HepG2 (cell line): Measurements from ENCODE around the gene KLHL8. TPM values are rescaled to one million over a fixed set of nuclear protein-coding genes. Genes with fewer than 3 reads are reported as not detected.
A peak's percentile ranks its signal among the peaks of the same experiment; 100 is the strongest.

Experiments used
- ATAC-seq: fragments of 200-7000 bp; cut with Tn5 transposase; 3 replicates; pipeline ENCODE4 v1.9.1; 2020; ENCODE audit warnings: mild to moderate bottlenecking, moderate library complexity
- BruUV-seq: library from RNA; stranded (reverse); fragments of 400-500 nt; replicated peaks from 2 replicates; lab custom pipeline; 2021; lab: Mats Ljungman, UMichigan
- CTCF ChIA-PET: fragments of 300-600 bp; formaldehyde crosslinking; extraction: SDS; loops from one replicate; lab custom pipeline; 2021; ENCODE audit warnings: low total read pairs, inconsistent platforms, low intra/inter-chr PET ratio; lab: Yijun Ruan, JAX
- POLR2A ChIA-PET: fragments of 350-600 bp; sonication (Branson Sonifier 250); formaldehyde crosslinking; loops from one replicate; lab custom pipeline; 2020; ENCODE audit warnings: antibody characterized with exemption, inconsistent platforms; lab: Yijun Ruan, JAX
- DNase-seq: peaks from one replicate; pipeline ENCODE4 v3.0.0-alpha.2; 2015; ENCODE audit warnings: low spot score
- FAIRE-seq: peaks from 3 replicates; lab custom pipeline; 2011; peaks lifted over from hg19 to GRCh38; lab: Jason Lieb, UNC
- H2AFZ ChIP-seq: one replicate; pipeline ENCODE4 v1.6.1; 2011; ENCODE audit warnings: low read length, inconsistent platforms
- H3K27ac ChIP-seq: fragments of 300-600 bp; 3 replicates; pipeline ENCODE4 v1.8.0; 2011; ENCODE audit warnings: mixed run types, mild to moderate bottlenecking, mixed read lengths, low read length, inconsistent platforms; ENCODE audit not compliant: insufficient read depth; ENCODE audit errors: extremely low read length
- H3K27me3 ChIP-seq, 2 experiments: fragments of 200-600 bp in 1 of 2; 2 replicates in 1 of 2; 3 replicates in 1 of 2; pipeline versions ENCODE4 v1.6.0 to v1.8.0; 2011; ENCODE audit warnings: low read length in 2 of 2, mild to moderate bottlenecking in 2 of 2, moderate library complexity in 2 of 2, inconsistent platforms in 1 of 2; ENCODE audit not compliant: insufficient read depth in 2 of 2, control insufficient read depth in 1 of 2
- H3K36me3 ChIP-seq, 2 experiments: fragments of 200-600 bp in 1 of 2; replicated peaks in 1 of 2; 2 replicates in 1 of 2; 3 replicates in 1 of 2; pipeline versions ENCODE4 v1.5.1 to v1.8.0; 2011; ENCODE audit warnings: low read length in 2 of 2, inconsistent platforms in 1 of 2; ENCODE audit not compliant: insufficient read depth in 2 of 2, control insufficient read depth in 1 of 2
- H3K4me1 ChIP-seq: 2 replicates; pipeline ENCODE4 v1.5.1; 2012; ENCODE audit warnings: low read length, inconsistent platforms; ENCODE audit not compliant: insufficient read depth
- H3K4me2 ChIP-seq: 2 replicates; pipeline ENCODE4 v1.6.0; 2011; ENCODE audit warnings: low read depth, low read length, inconsistent platforms
- H3K4me3 ChIP-seq, 3 experiments: fragments of 200-600 bp in 1 of 3; sonication (generic), shearing (Covaris generic) in 1 of 3; replicated peaks in 1 of 3; 2 replicates each; pipeline ENCODE4 v1.5.1; 2011 to 2016; ENCODE audit warnings: low read length in 3 of 3, inconsistent platforms in 2 of 3, low read depth in 2 of 3, mild to moderate bottlenecking in 2 of 3, control low read depth in 1 of 3, mixed read lengths in 1 of 3; ENCODE audit not compliant: insufficient read depth in 1 of 3
- H3K79me2 ChIP-seq: one replicate; pipeline ENCODE4 v1.6.1; 2011; ENCODE audit warnings: low read length, inconsistent platforms; ENCODE audit not compliant: insufficient read depth
- H3K9ac ChIP-seq: 2 replicates; pipeline ENCODE4 v1.6.0; 2011; ENCODE audit warnings: mild to moderate bottlenecking, low read depth, low read length, inconsistent platforms; ENCODE audit not compliant: insufficient read depth
- H3K9me3 ChIP-seq: 2 replicates; pipeline ENCODE4 v1.5.1; 2012; ENCODE audit warnings: mild to moderate bottlenecking, low read length
- H4K20me1 ChIP-seq: 2 replicates; pipeline ENCODE4 v1.6.0; 2011; ENCODE audit warnings: inconsistent platforms, mild to moderate bottlenecking, low read length, moderate library complexity; ENCODE audit not compliant: insufficient read depth
- DRAP1 ChIP-seq: IDR thresholded peaks from 2 replicates; pipeline ENCODE4 v1.6.1; 2016; ENCODE audit warnings: missing genetic modification reagents, missing compliant biosample characterization
- KDM1A ChIP-seq: IDR thresholded peaks from 2 replicates; pipeline ENCODE4 v1.6.1; 2016; ENCODE audit warnings: missing compliant biosample characterization
- KLF6 ChIP-seq: IDR thresholded peaks from 2 replicates; pipeline ENCODE4 v1.8.0; 2016; ENCODE audit warnings: missing biosample characterization, missing genetic modification reagents
- MXI1 ChIP-seq: IDR thresholded peaks from 3 replicates; pipeline ENCODE4 v1.6.1; 2012; ENCODE audit warnings: low read depth, low read length, inconsistent platforms, borderline replicate concordance
- NR2F6 ChIP-seq, 2 experiments: IDR thresholded peaks; 2 replicates each; pipeline ENCODE4 v1.6.1; 2016; ENCODE audit warnings: antibody characterized with exemption in 1 of 2, mild to moderate bottlenecking in 1 of 2
- PRMT3 ChIP-seq: sonication (generic); formaldehyde crosslinking; IDR thresholded peaks from 2 replicates; pipeline ENCODE4 v1.8.1; 2022; ENCODE audit warnings: low read depth, mild to moderate bottlenecking, moderate library complexity, missing genetic modification reagents, borderline replicate concordance
- RARA ChIP-seq: IDR thresholded peaks from 2 replicates; pipeline ENCODE4 v1.6.1; 2016; ENCODE audit warnings: missing genetic modification reagents, missing compliant biosample characterization
- SP5 ChIP-seq: IDR thresholded peaks from 2 replicates; pipeline ENCODE4 v1.6.1; 2016; ENCODE audit warnings: low read depth, borderline replicate concordance
- TSC22D2 ChIP-seq: sonication (generic); formaldehyde crosslinking; IDR thresholded peaks from 2 replicates; pipeline ENCODE4 v1.5.1; 2020; ENCODE audit warnings: missing genetic modification reagents, mild to moderate bottlenecking, borderline replicate concordance
- ZBTB20 ChIP-seq: sonication (generic); formaldehyde crosslinking; IDR thresholded peaks from 2 replicates; pipeline ENCODE4 v1.8.1; 2023; ENCODE audit warnings: missing genetic modification reagents, low read depth, mild to moderate bottlenecking, borderline replicate concordance
- ZBTB42 ChIP-seq: sonication (generic); formaldehyde crosslinking; IDR thresholded peaks from 2 replicates; pipeline ENCODE4 v1.5.0; 2020; ENCODE audit warnings: mild to moderate bottlenecking, missing genetic modification reagents
- ZMYM4 ChIP-seq: sonication (generic); formaldehyde crosslinking; IDR thresholded peaks from 2 replicates; pipeline ENCODE4 v1.8.1; 2023; ENCODE audit warnings: mild to moderate bottlenecking, missing genetic modification reagents
- ZNF282 ChIP-seq: fragments of 450-650 bp; IDR thresholded peaks from 2 replicates; pipeline ENCODE4 v1.6.1; 2018; ENCODE audit not compliant: partially characterized antibody
- ZNF331 ChIP-seq: sonication (generic); formaldehyde crosslinking; IDR thresholded peaks from 2 replicates; pipeline ENCODE4 v1.4.0; 2020; ENCODE audit warnings: missing genetic modification reagents
- ZNF589 ChIP-seq: sonication (generic); formaldehyde crosslinking; conservative IDR thresholded peaks from 2 replicates; pipeline ENCODE4 v1.8.0; 2022; ENCODE audit warnings: mild to moderate bottlenecking, moderate library complexity, missing genetic modification reagents
- ZNF879 ChIP-seq: sonication (generic); formaldehyde crosslinking; IDR thresholded peaks from 2 replicates; pipeline ENCODE4 v1.8.1; 2023; ENCODE audit warnings: missing genetic modification reagents
- WGBS: methylation state at CpG from one replicate; pipeline ENCODE4 v1.1.6; 2017; ENCODE audit warnings: low lambda C conversion rate; 5-methylcytosine and 5-hydroxymethylcytosine counted together
- in situ Hi-C: cut with HindIII; loops from 2 replicates; pipeline ENCODE4 v1.10.0; 2017; ENCODE audit warnings: low pct_unique_long_range_greater_than_20kb; ENCODE audit not compliant: extremely low pct_ligation_motif_present
- intact Hi-C: fragments of 100-400 bp; cut with micrococcal nuclease; formaldehyde crosslinking; loops from one replicate; pipeline ENCODE4 v1.10.0; 2022; ENCODE audit not compliant: unreplicated experiment
- polyA plus RNA-seq, 8 experiments: library from polyadenylated mRNA; depleted of rRNA in 3 of 8; stranded (reverse) in 7 of 8; unstranded in 1 of 8; fragments of >200 nt; fragmentation: Illumina TruSeq in 4 of 8; extraction: Trizol in 4 of 8; gene quantifications; 2 replicates each; pipeline versions ENCODE4 v1.2.1 to v1.2.3, GENCODE V29; 2011 to 2016; ENCODE audit warnings: low read depth in 4 of 8, missing spikeins in 1 of 8, mixed read lengths in 1 of 8; ENCODE audit not compliant: insufficient read depth in 1 of 8
- total RNA-seq, 5 experiments: library from RNA; depleted of rRNA; stranded (reverse); fragments of >200 nt; fragmentation: Illumina TruSeq; extraction: Trizol; gene quantifications; 2 replicates each; pipeline ENCODE4 v1.2.3, GENCODE V29; 2016; ENCODE audit warnings: low read depth in 1 of 5
- TF ChIP-seq, protein P1 (sequence below): sonication (generic); formaldehyde crosslinking; IDR thresholded peaks from 2 replicates; pipeline ENCODE4 v1.8.0; 2022; ENCODE audit warnings: mild to moderate bottlenecking, missing genetic modification reagents, moderate library complexity
- TF ChIP-seq, protein P2 (sequence below): sonication (generic); formaldehyde crosslinking; IDR thresholded peaks from 2 replicates; pipeline ENCODE4 v1.5.1; 2020; ENCODE audit warnings: mild to moderate bottlenecking, missing genetic modification reagents, moderate library complexity

The KLHL8 gene
- total and polyA plus RNA-seq, 2 of the 13 experiments (the other 11 are each of a cell fraction or from before 2014, with no cell fraction given) = 2.8 to 11.7 TPM

DNA sequence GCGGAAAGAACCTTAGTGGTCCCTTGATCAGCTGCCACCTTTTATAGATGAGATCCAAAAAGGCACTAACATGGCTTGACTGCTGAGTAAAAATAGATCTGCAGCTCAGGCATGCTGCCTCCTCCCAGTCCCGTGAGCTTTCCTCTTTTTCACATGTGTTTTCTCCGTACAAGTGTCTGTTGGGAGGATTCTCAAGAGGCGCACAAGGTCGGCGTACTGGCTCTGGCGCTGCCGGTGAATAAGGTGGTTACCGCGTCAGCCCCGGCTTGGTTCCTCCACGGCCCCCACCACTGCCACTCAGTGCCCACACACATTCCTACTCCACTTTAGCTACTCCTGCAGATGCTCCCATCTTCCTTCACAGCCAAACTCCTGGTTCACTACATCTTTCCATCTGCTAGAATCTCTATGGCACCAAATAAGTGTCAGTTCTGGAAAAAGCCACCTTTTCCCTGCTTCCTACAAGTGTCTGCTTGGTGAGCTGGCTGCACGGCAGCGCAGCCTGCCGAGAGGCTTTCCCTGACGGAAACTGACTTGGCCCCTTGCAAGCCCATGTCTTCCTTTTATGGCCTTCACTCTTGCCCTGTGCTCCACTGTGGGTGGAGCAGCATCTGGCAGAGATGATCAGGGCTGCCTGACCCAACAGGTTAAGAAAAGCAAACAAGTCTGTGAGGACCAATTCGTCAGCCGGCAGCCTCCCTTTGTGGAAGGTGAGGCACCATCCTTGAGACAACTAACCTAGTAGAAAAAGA lies 99.8 kb downstream of the KLHL8 start:
- FAIRE-seq (peak; percentile 18), ATAC-seq (peak; percentile 78), DNase-seq (peak; percentile 47)
- ChIA-PET CTCF (no interaction called here), POLR2A (no interaction called here)
- BruUV-seq = no TSS peak
- Histone ChIP-seq H3K9me3 (no peaks in the 10 kb centered on the region), H2AFZ (no peak overlapping the region), H3K4me2 (no peak overlapping the region), H3K27me3 (no peaks in the 10 kb centered on the region), H3K4me3 (no peak overlapping the region), H3K27ac (no peak overlapping the region), H3K79me2 (peaks cover 3% of the 10 kb centered on the region), H3K4me1 (peaks cover 34% of the 10 kb centered on the region), H3K36me3 (peaks cover 13 to 72% of the 10 kb centered on the region in 2 experiments), H4K20me1 (no peaks in the 10 kb centered on the region), H3K9ac (no peak overlapping the region)
- WGBS = 84% methylated on average over 18 of the region's 18 CpGs
- intact Hi-C loops (no loop called here), in situ Hi-C loops (no loop called here)
- TF ChIP-seq ZNF879 (CRISPR knock-in tag) (no peak), ZNF589 (CRISPR knock-in tag) (no peak), ZBTB20 (CRISPR knock-in tag) (no peak), MXI1 (no peak), ZMYM4 (CRISPR knock-in tag) (peak; percentile 72), TSC22D2 (CRISPR knock-in tag) (no peak), ZNF331 (no peak), NR2F6 (IDR thresholded peaks at IDR 0.05) (no peak), NR2F6 (CRISPR knock-in tag; IDR thresholded peaks at IDR 0.05) (peak; percentile 19; the same call in 1 of the 2 replicates), ZNF282 (no peak), RARA (CRISPR knock-in tag) (no peak), KDM1A (CRISPR knock-in tag) (no peak), ZBTB42 (no peak), SP5 (CRISPR knock-in tag) (peak; percentile 56; the same call in 1 of the 2 replicates), DRAP1 (CRISPR knock-in tag) (no peak), KLF6 (CRISPR knock-in tag) (no peak), PRMT3 (CRISPR knock-in tag) (no peak)
- TF ChIP-seq, protein P1, sequence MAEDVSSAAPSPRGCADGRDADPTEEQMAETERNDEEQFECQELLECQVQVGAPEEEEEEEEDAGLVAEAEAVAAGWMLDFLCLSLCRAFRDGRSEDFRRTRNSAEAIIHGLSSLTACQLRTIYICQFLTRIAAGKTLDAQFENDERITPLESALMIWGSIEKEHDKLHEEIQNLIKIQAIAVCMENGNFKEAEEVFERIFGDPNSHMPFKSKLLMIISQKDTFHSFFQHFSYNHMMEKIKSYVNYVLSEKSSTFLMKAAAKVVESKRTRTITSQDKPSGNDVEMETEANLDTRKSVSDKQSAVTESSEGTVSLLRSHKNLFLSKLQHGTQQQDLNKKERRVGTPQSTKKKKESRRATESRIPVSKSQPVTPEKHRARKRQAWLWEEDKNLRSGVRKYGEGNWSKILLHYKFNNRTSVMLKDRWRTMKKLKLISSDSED (CRISPR knock-in tag) = no peak
- TF ChIP-seq, protein P2, sequence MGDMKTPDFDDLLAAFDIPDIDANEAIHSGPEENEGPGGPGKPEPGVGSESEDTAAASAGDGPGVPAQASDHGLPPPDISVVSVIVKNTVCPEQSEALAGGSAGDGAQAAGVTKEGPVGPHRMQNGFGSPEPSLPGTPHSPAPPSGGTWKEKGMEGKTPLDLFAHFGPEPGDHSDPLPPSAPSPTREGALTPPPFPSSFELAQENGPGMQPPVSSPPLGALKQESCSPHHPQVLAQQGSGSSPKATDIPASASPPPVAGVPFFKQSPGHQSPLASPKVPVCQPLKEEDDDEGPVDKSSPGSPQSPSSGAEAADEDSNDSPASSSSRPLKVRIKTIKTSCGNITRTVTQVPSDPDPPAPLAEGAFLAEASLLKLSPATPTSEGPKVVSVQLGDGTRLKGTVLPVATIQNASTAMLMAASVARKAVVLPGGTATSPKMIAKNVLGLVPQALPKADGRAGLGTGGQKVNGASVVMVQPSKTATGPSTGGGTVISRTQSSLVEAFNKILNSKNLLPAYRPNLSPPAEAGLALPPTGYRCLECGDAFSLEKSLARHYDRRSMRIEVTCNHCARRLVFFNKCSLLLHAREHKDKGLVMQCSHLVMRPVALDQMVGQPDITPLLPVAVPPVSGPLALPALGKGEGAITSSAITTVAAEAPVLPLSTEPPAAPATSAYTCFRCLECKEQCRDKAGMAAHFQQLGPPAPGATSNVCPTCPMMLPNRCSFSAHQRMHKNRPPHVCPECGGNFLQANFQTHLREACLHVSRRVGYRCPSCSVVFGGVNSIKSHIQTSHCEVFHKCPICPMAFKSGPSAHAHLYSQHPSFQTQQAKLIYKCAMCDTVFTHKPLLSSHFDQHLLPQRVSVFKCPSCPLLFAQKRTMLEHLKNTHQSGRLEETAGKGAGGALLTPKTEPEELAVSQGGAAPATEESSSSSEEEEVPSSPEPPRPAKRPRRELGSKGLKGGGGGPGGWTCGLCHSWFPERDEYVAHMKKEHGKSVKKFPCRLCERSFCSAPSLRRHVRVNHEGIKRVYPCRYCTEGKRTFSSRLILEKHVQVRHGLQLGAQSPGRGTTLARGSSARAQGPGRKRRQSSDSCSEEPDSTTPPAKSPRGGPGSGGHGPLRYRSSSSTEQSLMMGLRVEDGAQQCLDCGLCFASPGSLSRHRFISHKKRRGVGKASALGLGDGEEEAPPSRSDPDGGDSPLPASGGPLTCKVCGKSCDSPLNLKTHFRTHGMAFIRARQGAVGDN = peak; percentile 52
